ENCODE results near the gene SLC25A21. TPM values are rescaled to one million over a fixed set of nuclear protein-coding genes. Genes with fewer than 3 reads are reported as not detected.

The SLC25A21 gene
- total and polyA plus RNA-seq, 8 donors, result 0.37 to 0.92 (median 0.60) TPM

DNA sequence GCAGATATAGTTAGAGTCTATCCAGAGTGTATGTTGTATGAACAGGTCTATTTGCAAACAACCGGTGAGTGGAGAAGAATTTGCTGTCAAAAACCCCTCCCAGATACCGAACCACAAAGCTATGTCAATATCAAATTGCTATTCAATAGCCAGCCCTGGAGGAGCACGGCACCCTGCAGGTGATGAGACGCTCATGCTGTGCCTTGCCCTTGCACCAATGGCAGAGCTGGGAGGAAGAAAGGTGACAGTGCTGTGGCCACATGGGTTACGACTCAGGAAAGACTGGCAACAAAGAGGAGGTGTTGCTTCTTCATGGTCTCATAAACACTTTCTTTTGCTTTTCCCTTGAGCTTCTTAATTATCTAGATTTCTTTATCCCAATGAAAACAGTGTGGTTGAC, 455.0 kb downstream of the SLC25A21 start:
- FAIRE-seq (no peak), DNase-seq (no peak), ATAC-seq (no peak)
- no peak overlapping the region for H3K4me3 ChIP-seq
- no peaks in the 10 kb centered on the region for H3K36me3 ChIP-seq
- no peaks in the 10 kb centered on the region for H3K4me1 ChIP-seq
- WGBS, 2 donors, result 28 to 41% methylated on average over 5 of the region's 5 CpGs
- H3K27ac ChIP-seq, result no peak overlapping the region
- no peaks in the 10 kb centered on the region for H3K9me3 ChIP-seq
- intact Hi-C loops (cut with DNase I), result no loop called here
- TF ChIP-seq CTCF (IDR thresholded peaks at IDR 0.05), result no peak
- no peaks in the 10 kb centered on the region for H3K27me3 ChIP-seq

GRCh38 chr14:36716614-36717184, 455.7 kb downstream of the SLC25A21 start:
- H3K27me3 ChIP-seq, result no peaks in the 10 kb centered on the region
- no peak for TF ChIP-seq CTCF (IDR thresholded peaks at IDR 0.05)
- no peaks in the 10 kb centered on the region for H3K4me1 ChIP-seq
- DNase-seq (no peak), ATAC-seq (no peak), FAIRE-seq (no peak)
- H3K27ac ChIP-seq, result no peak overlapping the region
- intact Hi-C loops (cut with DNase I), result no loop called here
- no peaks in the 10 kb centered on the region for H3K36me3 ChIP-seq
- 77 to 78% methylated on average over 7 of the region's 7 CpGs for WGBS, 2 donors
- no peak overlapping the region for H3K4me3 ChIP-seq
- no peaks in the 10 kb centered on the region for H3K9me3 ChIP-seq

DNA sequence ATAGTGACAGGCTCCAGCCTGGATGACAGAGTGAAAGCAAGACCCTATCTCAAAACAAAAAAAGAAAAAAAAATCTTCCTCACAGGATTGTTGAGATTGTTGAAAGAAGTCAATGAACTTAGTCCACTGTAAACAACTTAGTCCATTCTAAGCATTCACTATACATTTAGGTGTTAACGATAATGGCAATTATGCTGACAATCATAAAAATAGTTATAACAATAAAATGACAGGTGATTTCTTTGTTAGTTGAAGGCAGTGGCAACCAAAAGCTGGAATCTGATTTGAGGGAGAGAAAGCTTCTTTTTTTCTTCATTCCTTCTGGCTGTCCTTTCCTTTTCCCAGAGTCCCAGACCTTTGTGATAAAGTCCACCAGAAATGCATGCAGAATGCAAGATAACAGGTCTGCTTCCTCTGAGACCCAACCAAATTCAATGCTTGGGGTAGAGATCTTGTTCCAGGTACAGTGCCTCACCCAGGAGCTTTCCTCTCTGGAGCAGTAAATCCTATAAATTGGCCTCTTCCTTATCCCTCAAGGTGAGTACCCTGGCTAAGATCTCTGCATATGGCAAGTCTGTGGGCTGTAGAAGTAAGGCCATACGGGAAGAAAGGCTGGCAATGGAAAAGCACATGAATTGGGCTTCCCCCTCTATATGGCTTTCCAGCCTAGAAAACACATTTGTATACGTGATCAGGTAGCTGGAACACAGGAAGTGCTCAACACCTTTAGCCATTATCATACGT, 458.3 kb downstream of the SLC25A21 start:
- no peak for ATAC-seq
- Histone ChIP-seq H3K4me3 (no peak overlapping the region), H3K36me3 (no peaks in the 10 kb centered on the region), H3K27me3 (no peaks in the 10 kb centered on the region), H3K4me1 (no peaks in the 10 kb centered on the region), H3K9me3 (no peaks in the 10 kb centered on the region), H3K27ac (no peak overlapping the region)
- intact Hi-C loops (cut with DNase I), result no loop called here
- no peak for FAIRE-seq
- no peak for TF ChIP-seq CTCF (IDR thresholded peaks at IDR 0.05)
- DNase-seq, result no peak
- WGBS, 2 donors, result 61 to 66% methylated on average over 4 of the region's 4 CpGs

- no peak overlapping the region for H3K4me3 ChIP-seq
- TF ChIP-seq CTCF (IDR thresholded peaks at IDR 0.05), result no peak
- H3K4me1 ChIP-seq, result no peaks in the 10 kb centered on the region
- H3K36me3 ChIP-seq, result no peaks in the 10 kb centered on the region
- ATAC-seq, result no peak
- H3K27me3 ChIP-seq, result no peaks in the 10 kb centered on the region
- FAIRE-seq, result no peak
- H3K27ac ChIP-seq, result no peak overlapping the region
- no peaks in the 10 kb centered on the region for H3K9me3 ChIP-seq
- intact Hi-C loops (cut with DNase I), result no loop called here
- no peak for DNase-seq
Measured at GRCh38 chr14:36707570-36707969, 464.8 kb downstream of the SLC25A21 start.

DNA sequence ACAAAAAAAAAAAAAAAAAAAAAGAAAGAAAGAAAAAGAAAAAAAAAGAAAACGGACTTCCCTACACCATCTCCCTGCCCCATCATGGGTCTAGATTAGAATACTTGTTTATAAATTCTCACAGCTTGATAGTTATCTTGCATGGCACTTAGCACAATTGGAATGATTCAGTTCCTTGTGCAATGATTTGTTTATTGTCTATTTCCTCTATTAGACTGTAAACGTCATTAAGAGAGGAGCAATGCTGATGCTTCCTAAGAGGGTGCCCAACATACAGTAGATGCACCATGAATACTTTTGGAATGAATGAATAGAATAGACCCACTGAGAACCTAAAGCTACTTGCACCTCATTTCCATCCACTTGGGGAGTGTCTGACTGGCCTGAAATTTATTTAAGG, 469.9 kb downstream of the SLC25A21 start:
- H3K9me3 ChIP-seq, result no peaks in the 10 kb centered on the region
- H3K4me1 ChIP-seq, result no peaks in the 10 kb centered on the region
- intact Hi-C loops (cut with DNase I), result no loop called here
- H3K27me3 ChIP-seq, result no peaks in the 10 kb centered on the region
- no peak overlapping the region for H3K27ac ChIP-seq
- WGBS, 2 donors, result 53 to 55% methylated on average over 2 of the region's 2 CpGs
- DNase-seq, result no peak
- FAIRE-seq, result no peak
- no peak for TF ChIP-seq CTCF (IDR thresholded peaks at IDR 0.05)
- ATAC-seq, result no peak
- no peak overlapping the region for H3K4me3 ChIP-seq
- no peaks in the 10 kb centered on the region for H3K36me3 ChIP-seq

Measured in pancreas (tissue), 10 donors.